ENCODE data around the gene LATS2. TPM values are rescaled to one million over a fixed set of nuclear protein-coding genes. Genes with fewer than 3 reads are reported as not detected.

Gene LATS2
- total and polyA plus RNA-seq, 8 donors: 3.4 to 21.4 (median 7.7) TPM

DNA sequence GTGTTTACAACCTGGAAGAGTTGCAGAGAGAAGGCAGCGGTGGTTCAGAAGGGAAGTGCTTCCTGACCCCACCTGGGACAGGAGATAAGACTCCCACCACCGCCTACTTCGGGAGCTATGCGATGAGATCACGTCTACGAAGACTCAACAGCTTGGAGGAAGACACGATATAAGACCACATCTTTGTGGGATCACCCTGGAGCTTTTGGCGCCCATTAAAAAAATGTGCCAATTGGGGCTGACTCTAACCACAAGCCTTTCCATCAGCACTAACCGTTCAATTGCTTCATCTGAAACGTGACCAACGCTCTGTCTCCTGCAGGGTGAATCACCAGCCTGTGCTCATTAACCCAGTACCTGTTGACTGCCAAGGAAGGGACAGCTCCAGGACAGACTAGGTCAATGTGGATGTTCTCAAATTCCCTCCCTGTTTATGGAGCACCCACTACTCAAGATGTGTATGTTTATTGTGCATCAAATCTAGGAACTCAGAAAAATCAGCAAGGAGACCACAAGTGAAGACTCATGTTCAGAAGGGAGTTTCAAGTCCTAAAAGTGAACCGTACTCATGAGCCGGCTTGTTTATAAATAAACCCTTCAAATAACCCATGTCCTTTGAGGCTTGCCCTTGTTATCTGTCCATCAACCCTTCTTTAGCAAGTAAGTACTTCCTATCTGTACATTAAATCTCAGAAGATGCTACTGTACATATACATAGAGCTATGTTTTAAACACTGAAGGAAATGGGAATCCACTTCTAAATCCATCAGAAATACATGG lies 67.5 kb downstream of the LATS2 start:
- Histone ChIP-seq H3K36me3 (peaks cover 13 to 54% (median 46%) of the 10 kb centered on the region in 4 donors), H3K27ac (no peak overlapping the region), H3K4me3 (no peak overlapping the region), H3K9me3 (no peaks in the 10 kb centered on the region), H3K4me1 (peaks cover 0 to 32% (median 9%) of the 10 kb centered on the region in 4 donors), H3K27me3 (no peaks in the 10 kb centered on the region)
- no peak for DNase-seq
- no peak for TF ChIP-seq POLR2AphosphoS5 (IDR thresholded peaks at IDR 0.05)
- TF ChIP-seq EP300 (IDR thresholded peaks at IDR 0.05): no peak
- TF ChIP-seq, protein P1, sequence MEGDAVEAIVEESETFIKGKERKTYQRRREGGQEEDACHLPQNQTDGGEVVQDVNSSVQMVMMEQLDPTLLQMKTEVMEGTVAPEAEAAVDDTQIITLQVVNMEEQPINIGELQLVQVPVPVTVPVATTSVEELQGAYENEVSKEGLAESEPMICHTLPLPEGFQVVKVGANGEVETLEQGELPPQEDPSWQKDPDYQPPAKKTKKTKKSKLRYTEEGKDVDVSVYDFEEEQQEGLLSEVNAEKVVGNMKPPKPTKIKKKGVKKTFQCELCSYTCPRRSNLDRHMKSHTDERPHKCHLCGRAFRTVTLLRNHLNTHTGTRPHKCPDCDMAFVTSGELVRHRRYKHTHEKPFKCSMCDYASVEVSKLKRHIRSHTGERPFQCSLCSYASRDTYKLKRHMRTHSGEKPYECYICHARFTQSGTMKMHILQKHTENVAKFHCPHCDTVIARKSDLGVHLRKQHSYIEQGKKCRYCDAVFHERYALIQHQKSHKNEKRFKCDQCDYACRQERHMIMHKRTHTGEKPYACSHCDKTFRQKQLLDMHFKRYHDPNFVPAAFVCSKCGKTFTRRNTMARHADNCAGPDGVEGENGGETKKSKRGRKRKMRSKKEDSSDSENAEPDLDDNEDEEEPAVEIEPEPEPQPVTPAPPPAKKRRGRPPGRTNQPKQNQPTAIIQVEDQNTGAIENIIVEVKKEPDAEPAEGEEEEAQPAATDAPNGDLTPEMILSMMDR (IDR thresholded peaks at IDR 0.05): no peak
- TF ChIP-seq POLR2A (IDR thresholded peaks at IDR 0.05): no peak
- 78 to 93% (median 83%) methylated on average over 13 of the region's 13 CpGs for WGBS, 5 donors
- intact Hi-C loops (cut with DNase I; ENCODE audit: low total_unique reads): no loop called here

DNA sequence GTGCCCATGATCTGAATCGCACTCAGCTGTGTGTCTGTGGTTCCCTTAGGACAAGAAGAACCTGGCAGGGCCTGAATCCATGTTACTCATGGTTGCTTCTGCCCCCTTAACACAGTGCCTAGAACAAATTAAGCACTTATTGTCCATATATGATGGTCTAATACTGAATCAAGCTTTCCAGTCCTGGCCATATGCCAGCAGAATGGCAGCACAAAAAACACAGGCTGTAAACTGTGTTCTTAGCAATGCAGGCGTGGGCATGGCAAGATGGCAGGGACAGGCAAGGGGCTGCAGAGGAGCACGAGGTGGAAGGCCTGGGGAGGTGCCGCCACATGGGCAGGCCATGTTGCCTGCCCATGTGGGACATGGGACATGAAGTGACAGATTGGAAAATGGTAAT lies 68.2 kb downstream of the LATS2 start:
- H3K27ac ChIP-seq: no peak overlapping the region
- no peaks in the 10 kb centered on the region for H3K27me3 ChIP-seq
- H3K9me3 ChIP-seq: no peaks in the 10 kb centered on the region
- H3K36me3 ChIP-seq: peaks cover 20 to 54% (median 47%) of the 10 kb centered on the region in 4 donors
- H3K4me3 ChIP-seq: no peak overlapping the region
- H3K4me1 ChIP-seq: peaks cover 0 to 29% (median 8%) of the 10 kb centered on the region in 4 donors
- intact Hi-C loops (cut with DNase I; ENCODE audit: low total_unique reads): no loop called here
- no peak for DNase-seq
- TF ChIP-seq, protein P1 (IDR thresholded peaks at IDR 0.05): no peak
- no peak for TF ChIP-seq POLR2A (IDR thresholded peaks at IDR 0.05)
- no peak for TF ChIP-seq POLR2AphosphoS5 (IDR thresholded peaks at IDR 0.05)
- no peak for TF ChIP-seq EP300 (IDR thresholded peaks at IDR 0.05)
- 88 to 95% (median 92%) methylated on average over 4 of the region's 4 CpGs for WGBS, 5 donors

DNA sequence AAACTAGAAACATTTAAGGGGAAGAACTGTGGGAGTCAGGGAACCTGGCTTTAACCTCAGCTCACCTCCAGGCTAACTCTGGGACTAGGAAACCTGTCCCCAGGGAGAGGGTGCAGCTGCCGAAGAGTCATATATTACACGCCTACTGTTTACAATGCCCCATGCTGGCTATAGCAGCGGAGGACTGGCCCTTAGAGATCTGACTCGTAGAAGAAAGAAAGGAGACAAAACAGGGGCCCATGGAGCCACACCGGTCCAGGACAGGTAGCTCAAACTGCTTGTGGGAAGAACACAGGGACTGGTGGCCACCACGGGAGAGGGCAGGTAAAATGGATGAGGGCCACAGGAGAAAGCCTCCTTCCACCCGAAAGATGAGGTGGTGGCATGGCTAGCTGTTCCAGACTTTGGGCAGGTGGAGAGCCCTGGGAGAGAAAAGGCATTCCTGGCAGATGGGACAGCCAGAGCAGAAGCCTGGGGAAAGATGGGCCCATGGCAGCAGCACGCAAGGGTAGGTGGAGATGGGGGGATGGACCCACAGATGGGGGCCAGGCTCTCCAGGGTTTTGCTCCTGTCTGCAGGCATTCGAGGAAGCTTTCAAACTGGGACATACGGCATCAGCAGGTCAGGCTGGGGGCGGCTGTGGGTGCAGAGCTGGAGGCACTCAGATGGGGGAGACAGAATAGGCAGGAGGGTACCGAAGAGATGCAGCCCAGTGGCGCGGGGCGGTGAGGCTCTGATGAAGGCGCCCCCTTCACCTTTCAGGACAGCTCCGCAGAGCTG lies 69.5 kb downstream of the LATS2 start:
- WGBS, 5 donors: 88 to 96% (median 92%) methylated on average over 16 to 17 of the region's 17 CpGs
- intact Hi-C loops (cut with DNase I; ENCODE audit: low total_unique reads): no loop called here
- Histone ChIP-seq H3K4me3 (no peak overlapping the region), H3K4me1 (peaks cover 0 to 19% (median 0%) of the 10 kb centered on the region in 4 donors), H3K27me3 (no peaks in the 10 kb centered on the region), H3K36me3 (peaks cover 26 to 58% (median 57%) of the 10 kb centered on the region in 4 donors), H3K9me3 (no peaks in the 10 kb centered on the region), H3K27ac (no peak overlapping the region)
- DNase-seq: no peak
- TF ChIP-seq, protein P1 (IDR thresholded peaks at IDR 0.05): no peak
- no peak for TF ChIP-seq POLR2A (IDR thresholded peaks at IDR 0.05)
- TF ChIP-seq POLR2AphosphoS5 (IDR thresholded peaks at IDR 0.05): no peak
- no peak for TF ChIP-seq EP300 (IDR thresholded peaks at IDR 0.05)

DNA sequence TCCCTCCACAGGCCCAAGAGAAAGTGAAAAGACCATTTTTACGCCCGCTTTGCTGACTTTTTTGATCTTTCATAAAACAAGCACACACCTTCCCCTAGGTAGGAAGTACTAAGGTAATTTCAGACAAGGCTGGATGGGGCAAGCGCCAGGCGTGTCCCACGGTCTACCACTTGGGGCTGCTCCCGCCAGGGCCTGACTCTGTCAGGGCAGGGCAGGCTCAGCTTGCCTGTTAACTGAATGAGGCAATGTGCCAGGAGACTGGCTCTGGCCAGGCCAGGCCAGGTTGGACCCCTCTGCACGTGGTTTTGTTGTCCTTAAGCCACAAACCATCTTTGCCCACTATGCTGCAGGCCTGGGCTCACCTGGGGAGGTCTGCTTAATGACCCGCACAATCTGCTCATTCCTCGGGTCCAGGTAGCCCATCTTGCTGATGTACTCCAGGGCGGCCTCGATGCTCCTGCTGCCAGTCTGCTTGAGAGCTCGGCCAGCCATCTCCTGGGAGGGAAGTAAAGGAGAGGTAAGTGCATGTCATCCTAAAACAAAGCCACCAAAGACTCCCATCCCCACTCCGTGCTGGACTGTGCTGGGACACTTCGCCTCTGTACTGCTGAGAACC lies 70.4 kb downstream of the LATS2 start:
- no peaks in the 10 kb centered on the region for H3K9me3 ChIP-seq
- no peaks in the 10 kb centered on the region for H3K27me3 ChIP-seq
- no peak for DNase-seq
- H3K27ac ChIP-seq: no peak overlapping the region
- H3K36me3 ChIP-seq: peaks cover 26 to 66% (median 63%) of the 10 kb centered on the region in 4 donors
- no peak overlapping the region for H3K4me3 ChIP-seq
- no peak for TF ChIP-seq POLR2AphosphoS5 (IDR thresholded peaks at IDR 0.05)
- WGBS, 5 donors: 90 to 98% (median 93%) methylated on average over 14 of the region's 14 CpGs
- H3K4me1 ChIP-seq: peaks cover 0 to 17% (median 0%) of the 10 kb centered on the region in 4 donors
- intact Hi-C loops (cut with DNase I; ENCODE audit: low total_unique reads): no loop called here
